Heart right ventricle (tissue), 16 donors: Measurements from ENCODE around the gene LOXHD1. TPM values are rescaled to one million over a fixed set of nuclear protein-coding genes. Genes with fewer than 3 reads are reported as not detected.

Source experiments
- ATAC-seq, 8 donors: fragments of 200-7000 bp; cut with Tn5 transposase; one replicate each; pipeline ENCODE4 v1.9.1; 2020; ENCODE audit warnings: mild to moderate bottlenecking in 8 of 8, moderate library complexity in 8 of 8, moderate number of reproducible peaks in 1 of 8
- DNase-seq, 2 donors: peaks; one replicate each; pipeline ENCODE4 v3.0.0-alpha.2; 2020
- H3K27ac ChIP-seq, 10 donors: fragments of 200-600 bp; sonication (generic) in 2 of 10; one replicate each; pipeline versions ENCODE4 v1.5.0 to v1.8.0; 2020 to 2022; ENCODE audit warnings: mild to moderate bottlenecking in 3 of 10
- H3K27me3 ChIP-seq, 7 donors: fragments of 200-600 bp; one replicate each; pipeline ENCODE4 v1.8.0; 2021 to 2022; ENCODE audit warnings: mild to moderate bottlenecking in 2 of 7
- H3K36me3 ChIP-seq, 9 donors: fragments of 200-600 bp; sonication (generic) in 1 of 9; one replicate each; pipeline versions ENCODE4 v1.5.0 to v1.8.0; 2020 to 2022; ENCODE audit warnings: mild to moderate bottlenecking in 2 of 9
- H3K4me1 ChIP-seq, 9 donors: fragments of 200-600 bp; sonication (generic) in 1 of 9; one replicate each; pipeline versions ENCODE4 v1.5.0 to v1.8.0; 2020 to 2022; ENCODE audit warnings: mild to moderate bottlenecking in 4 of 9
- H3K4me3 ChIP-seq, 10 donors: fragments of 200-600 bp; sonication (generic) in 2 of 10; one replicate each; pipeline versions ENCODE4 v1.5.0 to v1.8.0; 2020 to 2022; ENCODE audit warnings: mild to moderate bottlenecking in 7 of 10, moderate library complexity in 2 of 10
- H3K9me3 ChIP-seq, 11 donors: fragments of 200-600 bp in 10 of 11; sonication (generic) in 2 of 11; one replicate each; pipeline versions ENCODE4 v1.5.0 to v1.8.0; 2013 to 2022; ENCODE audit warnings: mild to moderate bottlenecking in 2 of 11, control low read depth in 1 of 11, moderate library complexity in 1 of 11
- CTCF ChIP-seq, 9 donors: fragments of 200-600 bp; sonication (generic) in 2 of 9; IDR thresholded peaks; one replicate each; pipeline versions ENCODE4 v1.5.0 to v1.8.0; 2021 to 2022; ENCODE audit warnings: antibody characterized with exemption in 9 of 9, mild to moderate bottlenecking in 5 of 9, moderate library complexity in 1 of 9
- WGBS, 2 donors: extraction: QIAGEN DNeasy Blood & Tissue Kit; methylation state at CpG; one replicate each; pipeline ENCODE4 v1.1.7; 2013; ENCODE audit warnings: inconsistent platforms in 1 of 2; 5-methylcytosine and 5-hydroxymethylcytosine counted together
- intact Hi-C, 10 donors: fragments of 100-400 bp; cut with DNase I; formaldehyde crosslinking; loops; one replicate each; pipeline versions ENCODE4 v1.11.1 to v1.14.2; 2022
- polyA plus RNA-seq, 2 donors: library from polyadenylated mRNA; stranded (reverse); fragments of 200-250 nt; gene quantifications; one replicate each; pipeline ENCODE4 v1.2.3, GENCODE V29; 2013
- total RNA-seq, 10 donors: library from RNA; stranded (reverse); fragmentation: NEBNext Ultra II Directional in 3 of 10; extraction: Animal tissue kit (Norgen Biotek cat#: 25700) in 3 of 10; gene quantifications; one replicate each; pipeline versions ENCODE4 v1.2.1 to v1.2.4, GENCODE V29; 2021 to 2023
- donor health status: Arrhythmogenic right ventricular cardiomyopathy.
- donor health status: ischemic (EF 13 %, LVEDD 7.1; RV severe dilation, severe dysfunction).
- donor health status: healthy with polysubstance abuse.
- donor health status: DM: no; HTN: yes; CAD: no.
- donor health status: DM: no; HTN: no; CAD: no.
- donor health status: ischemic (EF 25% LVEDD 6.9; RV normal size, moderate dysfunction).
- donor health status: ischemic (EF 25% LVEDD 5.7; RV mildly dilated, moderate dysfunction).
- donor health status: healthy.
- donor health status: DM: yes; HTN: yes; CAD: no.
- donor health status: Ischemic cardiomyopathy.
- donor health status: ischemic (EF 35%, LVEDD 5.7; RV mildly dilated, moderate dysfunction).
- donor health status: nonischemic (EF 11% LVEDD 7.7; RV severe dilation, severe dysfunction).
- donor health status: DM: yes; HTN: yes; CAD: no.
- donor health status: PGD.
- donor health status: ischemic (EF 29% LVEDD 5.4; RV normal size, mild dysfunction).
- donor health status: nonischemic (EF 23%, LVEDD 6.1; RV moderate dilation, normal function).

LOXHD1 gene
- total and polyA plus RNA-seq, 12 donors = 0.15 to 1.9 (median 0.88) TPM

- Histone ChIP-seq H3K36me3 (peaks cover 0 to 9% (median 0%) of the 10 kb centered on the region in 9 donors), H3K27ac (no peak overlapping the region), H3K9me3 (no peaks in the 10 kb centered on the region), H3K4me1 (no peaks in the 10 kb centered on the region), H3K27me3 (peaks cover 0 to 3% (median 0%) of the 10 kb centered on the region in 7 donors), H3K4me3 (no peak overlapping the region)
- ATAC-seq (no peak), DNase-seq (no peak)
- 77 to 80% methylated on average over 5 of the region's 5 CpGs for WGBS, 2 donors
- intact Hi-C loops = loop anchor here in 1 of 10 donors (10.0 kb wide), 1 partner anchor 60 kb away; no protein-coding TSS in a partner anchor
- no peak for TF ChIP-seq CTCF (IDR thresholded peaks at IDR 0.05)
These were observed 91.8 kb downstream of the LOXHD1 start for GRCh38 chr18:46565256-46565655.

- 67 to 73% methylated on average over 4 of the region's 4 CpGs for WGBS, 2 donors
- no peak for TF ChIP-seq CTCF (IDR thresholded peaks at IDR 0.05)
- no peaks in the 10 kb centered on the region for H3K27me3 ChIP-seq
- no peaks in the 10 kb centered on the region for H3K36me3 ChIP-seq
- no peaks in the 10 kb centered on the region for H3K9me3 ChIP-seq
- intact Hi-C loops = loop anchor here in 2 of 10 donors (2.0 to 10.0 kb wide), 2 partner anchors 61 to 65 kb away; no protein-coding TSS in a partner anchor
- H3K4me1 ChIP-seq = no peaks in the 10 kb centered on the region
- DNase-seq (no peak), ATAC-seq (no peak)
- no peak overlapping the region for H3K27ac ChIP-seq
- no peak overlapping the region for H3K4me3 ChIP-seq
These were observed 93.7 kb downstream of the LOXHD1 start for GRCh38 chr18:46563317-46563716.

- H3K27me3 ChIP-seq = no peaks in the 10 kb centered on the region
- H3K4me3 ChIP-seq = no peak overlapping the region
- ATAC-seq = no peak
- no peaks in the 10 kb centered on the region for H3K4me1 ChIP-seq
- no peaks in the 10 kb centered on the region for H3K9me3 ChIP-seq
- no peak for TF ChIP-seq CTCF (IDR thresholded peaks at IDR 0.05)
- intact Hi-C loops = loop anchor here in 2 of 10 donors (2.0 to 10.0 kb wide), 2 partner anchors 62 to 66 kb away; no protein-coding TSS in a partner anchor
- no peak for DNase-seq
- H3K36me3 ChIP-seq = no peaks in the 10 kb centered on the region
- no peak overlapping the region for H3K27ac ChIP-seq
- WGBS, 2 donors = 76 to 80% methylated on average over 12 of the region's 12 CpGs
These were observed 94.3 kb downstream of the LOXHD1 start for GRCh38 chr18:46562674-46563192.

- Histone ChIP-seq H3K36me3 (no peaks in the 10 kb centered on the region), H3K27ac (no peak overlapping the region), H3K27me3 (no peaks in the 10 kb centered on the region), H3K4me3 (no peak overlapping the region), H3K9me3 (no peaks in the 10 kb centered on the region), H3K4me1 (no peaks in the 10 kb centered on the region)
- intact Hi-C loops = loop anchor here in 1 of 10 donors (10.0 kb wide), 1 partner anchor 64 kb away; no protein-coding TSS in a partner anchor
- ATAC-seq (no peak), DNase-seq (no peak)
- no peak for TF ChIP-seq CTCF (IDR thresholded peaks at IDR 0.05)
- WGBS, 2 donors = 88 to 98% methylated on average over 11 of the region's 11 CpGs
These were observed 96.4 kb downstream of the LOXHD1 start for GRCh38 chr18:46560671-46561045.
